Measurements from ENCODE around the gene ACCS. TPM values are rescaled to one million over a fixed set of nuclear protein-coding genes. Genes with fewer than 3 reads are reported as not detected.

Gene ACCS
- total RNA-seq (2022; extraction: Qiagen RNA extraction; ENCODE audit: low read depth), result 11.3 to 17.1 TPM (median 14.7 TPM) in 5 replicates

GRCh38 chr11:44065841-44066731 is at the start of gene ACCS:
TSS of gene ACCS (plus strand) at chr11:44066270. CDS start at chr11:44067628, 1,358 bp downstream.

GRCh38 chr11:44047931-44048431 is 18.1 kb upstream of the ACCS start, which contains the start of gene ACCSL:
TSS of gene ACCSL (plus strand) at chr11:44047981. CDS start at chr11:44048037, 56 bp downstream.

GRCh38 chr11:44095506-44096359 is 29.7 kb downstream of the ACCS start, which contains the start of gene EXT2:
TSS of gene EXT2 (plus strand) at chr11:44095678. CDS start at chr11:44107713, 12,035 bp downstream.

Other genes with a start within 250 kb of the ACCS start
- 25.8 to 29.9 TPM (median 27.9 TPM) in 5 replicates for gene ALKBH3, start 185.4 kb upstream of the ACCS start, total RNA-seq (2022; extraction: Qiagen RNA extraction; ENCODE audit: low read depth)
- gene C11orf96, start 123.6 kb upstream of the ACCS start, total RNA-seq (2022; extraction: Qiagen RNA extraction; ENCODE audit: low read depth), result 1.6 to 4.3 TPM (median 2.2 TPM) in 5 replicates
- gene ACCSL, start 18.3 kb upstream of the ACCS start, total RNA-seq (2022; extraction: Qiagen RNA extraction; ENCODE audit: low read depth), result not detected in 5 replicates
- 55.1 to 60.3 TPM (median 56.0 TPM) in 5 replicates for gene EXT2, start 29.4 kb downstream of the ACCS start, total RNA-seq (2022; extraction: Qiagen RNA extraction; ENCODE audit: low read depth)
- gene ALX4, start 243.9 kb downstream of the ACCS start, total RNA-seq (2022; extraction: Qiagen RNA extraction; ENCODE audit: low read depth), result 4.1 to 6.0 TPM (median 5.2 TPM) in 5 replicates